GM19397 (cell line): Measurements from ENCODE around the gene RNGTT.
"Not testable (repeated sequence)": the region's sequence is repeated elsewhere in the genome, so short reads cannot be mapped to it uniquely, and the experiment has no call there.

ENCODE experiments used
- ATAC-seq: cut with Tn5 transposase; IDR thresholded peaks from one replicate; pipeline ENCODE4 v1.9.1; 2021; ENCODE audit warnings: mild to moderate bottlenecking, moderate library complexity; ENCODE audit not compliant: unreplicated experiment

The RNGTT gene

DNA sequence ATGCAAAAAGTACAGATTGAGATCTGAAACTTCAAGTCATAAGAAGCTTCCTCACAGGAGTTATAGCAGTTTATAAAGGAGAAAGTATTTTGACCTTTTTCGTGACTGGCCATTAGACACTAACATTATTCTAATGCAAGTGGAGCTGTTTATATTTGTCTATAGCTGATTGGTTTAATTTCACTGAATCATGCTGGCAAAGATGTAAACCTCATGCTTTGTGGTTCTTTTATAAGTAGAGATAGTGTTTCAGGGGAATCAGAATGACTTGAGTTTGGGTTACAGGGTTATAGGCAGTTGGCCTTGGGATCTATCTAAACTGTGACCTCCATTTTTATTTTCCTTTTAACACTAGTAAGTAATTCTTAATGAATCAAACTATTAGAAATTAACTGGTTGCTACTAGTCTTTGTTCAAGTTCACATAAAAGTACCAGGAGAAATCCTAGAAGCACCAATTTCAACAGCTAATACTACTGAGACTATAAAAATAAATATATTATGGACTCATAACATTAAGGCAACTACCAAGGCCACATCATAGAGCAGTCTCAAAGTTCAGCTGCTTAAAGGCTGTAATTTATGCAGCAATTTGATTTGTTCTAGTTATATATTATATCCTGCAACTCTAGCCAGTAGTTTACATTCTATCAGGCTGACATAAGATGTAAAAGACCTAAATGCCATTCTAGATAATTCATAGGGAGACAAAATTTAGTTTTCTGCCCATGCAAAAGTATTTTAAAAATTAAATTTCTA is 94.0 kb downstream of the RNGTT start:
- ATAC-seq = no peak

DNA sequence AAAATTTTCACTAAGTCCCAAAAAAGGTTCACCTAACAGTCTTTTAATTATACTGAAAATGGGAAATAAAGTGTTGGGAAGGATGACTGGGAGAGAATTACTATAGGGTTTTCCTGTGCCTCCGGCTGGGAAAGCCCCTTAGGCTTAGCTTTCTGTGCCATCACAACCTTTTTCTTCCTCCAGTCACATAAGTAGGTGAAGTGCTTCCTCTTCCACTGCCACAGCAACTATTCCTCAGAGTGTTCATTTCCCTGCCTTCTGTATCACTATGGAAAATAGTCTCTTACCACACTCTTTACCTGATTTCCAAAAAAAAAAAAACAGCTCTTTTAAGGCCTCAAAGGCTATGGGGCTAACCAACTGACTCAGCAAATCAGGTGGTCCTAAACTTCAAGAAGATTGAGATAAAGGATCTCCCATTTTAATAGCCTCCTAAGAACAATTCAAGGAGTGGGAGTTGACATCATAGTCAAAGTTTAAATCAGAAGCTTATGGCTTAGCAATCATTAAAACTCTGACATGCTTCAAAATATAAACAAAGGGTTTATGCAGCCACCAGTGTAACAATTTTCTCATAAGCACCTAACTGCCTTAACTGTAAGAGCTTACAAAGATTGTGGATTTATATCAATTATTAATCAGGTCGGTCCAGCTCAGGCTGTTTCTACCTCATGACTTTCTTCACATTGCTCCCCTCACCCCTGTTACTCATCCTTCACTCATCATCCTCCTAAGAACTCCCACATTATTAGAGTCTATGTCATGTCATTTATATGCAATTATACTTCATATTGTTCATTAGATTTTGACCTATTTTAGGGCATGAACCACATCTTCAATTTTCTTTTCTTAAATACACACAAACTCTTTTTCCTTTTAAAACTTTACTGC is 95.3 kb downstream of the RNGTT start:
- no peak for ATAC-seq

DNA sequence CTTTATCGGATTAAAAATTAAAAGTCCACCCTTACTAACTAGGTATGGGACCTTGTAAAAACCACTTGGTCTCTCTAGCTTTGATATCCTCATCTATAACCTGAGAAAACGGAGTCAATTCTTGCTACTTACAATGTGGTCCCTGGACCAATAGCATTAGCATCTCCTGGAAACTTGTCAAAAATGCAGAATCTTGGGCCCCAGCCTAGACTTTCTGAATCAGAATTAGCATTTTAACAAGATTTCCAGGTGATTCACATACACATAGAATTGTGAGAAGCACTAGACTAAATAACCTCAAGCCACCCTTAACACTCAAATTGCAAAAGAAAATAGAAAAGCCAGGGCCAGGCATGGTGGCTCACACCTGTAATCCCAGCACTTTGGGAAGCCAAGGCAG is 96.6 kb downstream of the RNGTT start:
- ATAC-seq = no peak

DNA sequence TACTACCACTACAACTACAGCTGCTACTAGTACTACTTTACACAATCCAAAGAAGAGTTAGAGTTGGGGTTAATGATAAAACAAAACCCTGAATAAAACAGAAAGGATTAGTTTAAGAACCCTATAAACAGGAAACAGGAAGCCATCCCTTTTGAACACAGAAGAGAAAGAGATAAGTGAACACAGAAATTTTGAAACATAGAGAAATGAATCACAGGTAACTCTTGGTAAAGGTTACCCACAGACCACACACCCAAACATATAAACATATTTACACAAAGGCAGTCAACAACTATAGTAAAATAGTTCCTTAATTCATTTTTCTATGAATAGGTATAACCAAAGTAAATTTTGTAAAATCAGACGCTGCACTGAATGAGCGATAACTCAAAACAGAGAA is 98.1 kb downstream of the RNGTT start:
- no peak for ATAC-seq

DNA sequence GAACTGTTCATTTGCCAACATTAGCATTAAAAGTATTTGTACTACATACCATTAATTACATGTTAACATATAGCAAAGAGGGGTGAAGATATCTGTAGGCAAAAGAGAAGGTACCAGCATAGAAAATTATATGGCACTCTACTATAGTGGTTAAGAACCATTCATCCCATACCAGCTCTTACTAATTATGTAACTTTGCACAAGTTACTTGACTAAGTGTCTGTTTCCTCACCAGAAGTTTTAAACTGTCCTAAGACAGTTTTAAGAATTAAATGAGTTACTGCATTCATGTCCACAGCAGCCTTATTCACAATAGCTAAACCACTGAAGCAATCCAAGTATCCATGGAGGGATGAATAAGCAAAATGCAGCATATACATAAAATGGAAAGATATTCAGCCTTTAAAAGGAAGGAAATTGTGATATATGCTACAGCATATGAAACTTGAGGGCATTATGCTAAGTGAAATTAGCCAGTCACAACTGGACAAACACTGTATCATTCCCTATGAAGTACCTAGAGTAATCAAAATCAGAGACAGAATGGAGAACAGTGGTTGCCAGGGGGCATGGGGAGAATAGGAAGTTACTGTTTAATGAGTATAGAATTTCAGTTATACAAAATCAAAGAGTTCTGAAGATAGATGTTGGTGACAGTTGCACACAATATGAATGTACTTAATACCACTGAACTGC is 98.9 kb downstream of the RNGTT start:
- ATAC-seq = no peak

DNA sequence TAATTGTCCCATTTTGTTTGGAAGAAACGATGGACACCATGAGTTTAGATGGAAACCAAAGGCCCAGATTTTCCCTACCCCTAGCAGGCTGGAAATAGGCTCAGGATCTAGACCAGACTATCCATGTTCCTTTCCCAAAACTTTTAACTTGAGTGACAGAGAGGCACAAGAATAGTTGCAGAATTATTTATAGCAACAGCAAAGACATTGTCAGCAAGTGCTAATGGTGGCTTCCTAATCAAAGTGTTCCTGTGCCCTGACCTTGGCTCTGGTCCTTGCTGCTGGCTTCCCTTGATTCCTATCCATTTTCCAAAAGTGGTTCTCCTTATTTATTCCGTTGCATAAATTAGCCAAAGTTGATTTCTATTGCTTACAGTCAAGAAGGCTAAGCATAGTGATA is 103.1 kb downstream of the RNGTT start:
- ATAC-seq = no peak

DNA sequence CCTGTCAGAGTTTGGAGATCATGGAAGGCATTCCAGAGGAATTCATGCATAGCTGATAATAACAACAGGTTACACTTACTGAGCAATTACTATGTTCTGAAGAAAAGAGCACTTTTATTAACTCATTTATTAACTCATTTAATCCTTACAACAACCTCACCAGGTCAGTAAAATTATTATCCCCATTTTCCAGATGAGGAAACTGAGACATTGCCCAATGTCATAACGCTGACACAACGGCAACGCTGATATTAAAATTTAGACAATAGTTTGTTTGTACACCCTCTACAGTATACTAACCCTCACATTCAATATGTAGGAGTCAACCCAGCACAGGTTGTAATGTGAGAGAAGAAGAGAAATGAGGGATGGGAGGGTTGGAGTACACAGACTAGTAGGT is 105.0 kb downstream of the RNGTT start:
- no peak for ATAC-seq

DNA sequence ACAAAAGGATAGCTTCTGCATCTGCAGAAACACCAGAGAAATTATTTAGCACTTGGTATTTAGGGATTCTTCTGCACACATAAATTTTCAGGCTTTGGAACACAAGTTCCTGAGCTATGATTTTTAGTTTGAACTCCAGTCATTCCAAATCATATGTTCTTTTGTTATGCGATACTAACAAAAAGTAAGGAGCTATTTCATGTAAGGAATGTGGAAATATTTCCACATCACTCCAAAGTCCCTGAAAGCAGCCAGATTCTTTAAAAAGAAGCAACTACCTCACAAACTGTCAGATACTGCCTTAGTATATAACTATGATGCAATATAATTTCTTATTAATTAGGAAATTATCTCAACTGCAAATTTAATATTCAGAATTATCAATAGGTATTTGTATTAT is 106.9 kb downstream of the RNGTT start:
- no peak for ATAC-seq

DNA sequence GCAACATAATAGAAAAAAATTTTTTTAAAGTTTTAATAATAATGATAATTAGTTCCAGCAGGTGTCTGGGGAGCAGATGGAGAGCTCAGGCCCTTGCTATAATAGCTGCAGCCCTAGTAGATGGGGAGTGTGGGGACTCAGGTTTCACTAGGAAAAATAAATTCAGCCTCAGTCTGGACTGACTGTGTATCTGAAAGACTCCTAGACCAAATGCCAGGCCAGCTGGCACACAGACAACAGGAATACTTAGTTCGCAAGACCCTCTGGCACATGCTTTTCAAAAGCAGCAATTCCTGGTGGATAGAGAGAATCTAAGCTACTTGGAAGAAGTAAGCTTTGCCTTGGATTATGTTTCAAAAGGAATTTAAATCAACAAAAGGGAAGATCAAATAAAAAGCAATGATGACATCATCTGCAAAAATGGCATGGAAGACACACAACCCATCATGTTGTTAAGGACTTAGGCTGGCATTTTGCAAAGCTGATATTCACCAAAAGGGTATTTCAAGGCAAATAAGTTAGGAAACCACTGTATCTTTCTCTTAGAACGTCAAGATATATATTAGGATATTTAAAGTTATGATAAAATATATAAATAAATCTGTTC is 107.8 kb downstream of the RNGTT start:
- no peak for ATAC-seq

DNA sequence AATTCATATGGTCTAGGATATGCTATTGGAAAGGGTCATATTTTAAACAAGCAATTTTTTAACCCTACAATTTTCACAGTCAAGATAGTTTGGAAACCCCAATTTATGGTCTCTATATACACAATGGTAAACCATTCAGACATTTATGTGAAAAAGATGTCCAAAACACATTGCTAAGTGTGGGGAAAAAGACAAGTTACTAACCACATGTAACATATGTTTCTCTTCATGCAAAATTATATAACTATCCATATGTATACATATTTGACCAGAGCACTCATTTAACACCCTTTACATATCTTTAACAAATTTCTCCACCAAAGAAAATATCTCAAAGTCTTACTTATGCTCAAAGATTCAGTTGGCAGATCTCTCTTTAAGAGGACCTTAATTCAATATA is 110.6 kb downstream of the RNGTT start:
- no peak for ATAC-seq

DNA sequence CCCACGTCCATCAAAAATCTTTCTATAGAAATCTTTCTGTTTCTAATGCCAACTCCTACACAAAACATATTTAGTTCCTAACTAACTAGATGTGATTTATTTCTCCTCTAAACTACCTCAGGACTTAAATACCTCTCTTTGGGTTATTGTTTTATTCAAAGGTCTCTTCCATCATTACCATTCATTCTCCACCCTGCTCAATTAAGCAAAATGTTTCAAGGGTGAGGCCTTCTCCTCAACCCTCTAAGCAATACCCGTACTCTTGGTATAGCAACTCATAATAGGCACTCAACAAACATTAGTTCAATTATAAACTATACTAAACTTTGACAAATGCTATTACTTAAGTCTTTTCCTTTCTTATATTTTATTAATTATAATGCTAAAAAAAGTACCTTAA is 111.4 kb downstream of the RNGTT start:
- no peak for ATAC-seq

DNA sequence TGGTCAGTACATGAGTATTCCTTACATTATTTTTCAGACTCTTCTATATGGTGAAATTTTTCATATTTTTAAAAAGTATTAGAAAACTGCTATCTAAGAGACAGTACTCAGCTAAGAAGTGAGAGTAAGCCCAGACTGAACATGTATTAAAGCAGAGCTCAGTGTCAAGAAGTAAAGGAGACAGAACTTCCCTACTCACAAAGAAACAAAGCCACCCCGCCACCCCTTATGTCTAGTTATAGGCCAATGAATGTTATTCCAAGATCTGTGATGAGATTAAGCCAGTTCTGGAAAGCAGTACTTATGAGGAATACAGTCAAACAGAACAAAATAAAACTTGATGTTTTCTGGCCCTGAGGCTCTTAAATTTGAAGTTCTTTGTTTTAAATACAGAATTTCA is 114.5 kb downstream of the RNGTT start:
- no peak for ATAC-seq

DNA sequence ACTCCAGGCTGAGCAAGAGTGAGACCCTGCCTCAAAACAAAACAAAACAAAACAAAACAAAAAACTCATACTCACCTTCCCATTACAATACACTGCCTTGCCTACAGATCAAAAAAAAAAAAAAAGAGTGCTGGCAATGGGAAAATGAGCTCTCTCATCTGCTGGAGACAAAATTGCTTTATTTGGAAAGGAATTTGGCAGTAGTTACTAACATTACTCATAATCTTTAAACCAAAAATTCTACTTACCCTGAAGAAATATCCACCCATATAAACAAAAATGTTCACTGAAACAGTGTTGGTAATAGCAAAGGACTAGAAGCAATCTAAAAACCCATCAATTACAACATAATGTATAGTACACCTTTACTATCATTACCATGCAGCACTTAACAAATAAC is 120.4 kb downstream of the RNGTT start:
- ATAC-seq = no peak

DNA sequence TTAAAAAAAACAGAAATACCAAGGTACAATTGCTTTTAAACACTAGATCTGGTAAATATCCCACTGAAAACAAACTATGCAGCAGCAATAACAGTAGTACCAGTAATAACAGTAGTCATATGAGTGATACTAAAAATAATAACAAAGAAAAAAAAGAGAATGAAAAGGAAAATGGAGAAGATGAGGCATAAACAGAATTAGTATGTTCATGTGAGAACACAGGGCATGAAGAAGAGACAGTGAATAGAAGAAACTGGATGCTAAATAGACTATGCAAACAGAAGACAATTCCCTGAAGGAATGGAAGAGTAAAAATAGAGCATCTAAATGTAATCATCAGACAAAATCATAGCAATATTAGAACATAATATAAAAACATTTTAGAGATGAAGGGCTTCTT is 121.1 kb downstream of the RNGTT start:
- no peak for ATAC-seq

DNA sequence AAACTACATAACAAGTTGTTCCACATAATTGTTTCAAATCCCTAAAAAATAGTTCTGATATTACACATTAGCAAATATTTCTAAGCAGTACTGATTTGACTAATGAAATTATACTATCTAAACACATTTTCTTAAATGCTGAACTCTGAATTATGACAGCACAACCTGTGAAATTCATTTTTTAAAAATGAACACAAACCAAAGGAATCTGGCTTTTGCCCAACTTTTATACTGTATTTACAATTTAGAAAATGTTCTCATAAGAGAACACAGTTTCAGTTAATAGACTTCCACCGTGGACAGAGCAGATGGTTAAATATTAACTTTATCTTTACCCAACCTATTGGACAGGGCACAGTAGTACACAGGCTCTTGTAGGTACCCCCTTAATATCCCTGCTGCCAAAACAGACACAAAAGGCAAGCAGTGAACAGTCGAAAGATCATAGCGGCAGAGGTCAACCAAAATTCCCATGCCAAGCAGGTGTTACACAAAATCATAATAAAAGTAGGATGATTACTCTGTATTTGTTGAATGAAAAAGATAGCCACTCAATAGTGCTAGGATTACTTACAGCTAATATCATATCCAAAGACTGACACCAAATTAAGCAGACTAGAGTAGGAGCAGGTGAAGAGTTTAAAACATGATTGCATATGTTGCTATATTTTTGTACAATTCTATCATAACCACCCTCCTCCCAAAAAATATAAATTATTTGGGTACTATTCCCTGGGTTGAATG is 122.5 kb downstream of the RNGTT start:
- ATAC-seq = no peak

DNA sequence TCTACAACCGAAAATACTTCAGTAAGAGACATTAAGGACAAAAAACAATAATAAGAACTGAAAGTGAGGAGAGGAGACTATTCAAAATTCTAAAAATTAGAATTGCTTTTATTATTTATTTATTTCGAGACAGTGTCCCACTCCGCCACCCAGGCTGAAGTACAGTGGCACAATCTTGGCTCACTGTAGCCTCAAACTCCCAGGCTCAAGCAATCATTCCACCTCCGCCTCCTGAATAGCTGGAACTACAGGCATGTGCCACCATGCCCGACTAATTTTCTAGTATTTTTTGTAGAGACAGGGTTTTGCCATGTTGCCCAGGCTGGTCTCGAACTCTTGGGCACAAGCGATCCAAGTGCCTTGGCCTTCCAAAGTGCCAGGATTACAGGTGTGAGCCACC is 123.1 kb downstream of the RNGTT start:
- no peak for ATAC-seq

DNA sequence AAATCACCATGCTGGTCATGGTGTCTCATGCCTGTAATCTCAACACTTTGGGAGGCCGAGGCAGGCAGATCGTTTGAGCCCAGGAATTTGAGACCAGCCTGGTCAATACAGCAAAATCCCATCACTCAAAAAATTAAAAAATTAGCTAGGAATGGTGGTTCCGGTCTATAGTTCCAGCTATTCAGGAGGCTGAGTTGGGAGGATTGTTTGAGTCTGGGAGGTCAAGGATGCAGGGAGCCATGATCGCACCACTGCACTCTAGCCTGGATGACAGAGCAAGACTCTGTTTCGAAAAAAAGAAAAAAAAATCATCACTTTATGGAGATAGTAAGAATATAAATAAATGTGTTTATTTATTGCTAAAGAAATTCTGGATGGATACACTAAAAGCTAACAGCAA is 124.1 kb downstream of the RNGTT start:
- no peak for ATAC-seq

DNA sequence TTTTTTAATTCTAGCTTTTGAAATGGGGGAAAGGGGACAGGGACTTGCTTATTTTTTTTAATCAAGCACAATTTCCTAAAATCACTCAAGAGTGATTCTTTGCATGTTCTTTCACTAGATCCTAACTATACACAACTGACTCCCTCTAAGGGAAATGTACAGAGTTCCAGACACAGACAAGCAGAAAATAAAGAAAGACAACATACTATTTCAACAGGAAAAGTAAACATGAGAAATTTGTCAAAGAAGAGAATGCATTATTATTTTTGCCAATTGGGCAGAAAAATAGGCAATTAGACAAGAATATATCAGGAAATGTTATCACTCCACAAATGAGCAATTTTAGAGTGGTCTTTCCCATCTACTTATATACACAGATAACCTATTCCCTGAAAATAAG is 128.2 kb downstream of the RNGTT start:
- no peak for ATAC-seq

DNA sequence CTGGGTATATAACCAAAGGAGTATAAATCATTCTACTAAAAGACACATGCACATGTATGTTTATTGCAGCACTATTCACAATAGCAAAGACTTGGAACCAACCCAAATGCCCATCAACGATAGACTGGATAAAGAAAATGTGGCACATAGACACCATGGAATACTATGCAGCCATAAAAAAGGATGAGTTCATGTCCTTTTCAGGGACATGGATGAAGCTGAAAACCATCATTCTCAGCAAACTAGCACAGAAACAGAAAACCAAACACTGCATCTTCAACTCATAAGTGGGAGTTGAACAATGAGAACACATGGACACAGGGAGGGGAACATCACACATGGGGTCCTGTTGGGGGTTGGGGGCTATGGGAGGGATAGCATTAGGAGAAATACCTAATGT is 130.3 kb downstream of the RNGTT start:
- ATAC-seq = not testable (repeated sequence)

DNA sequence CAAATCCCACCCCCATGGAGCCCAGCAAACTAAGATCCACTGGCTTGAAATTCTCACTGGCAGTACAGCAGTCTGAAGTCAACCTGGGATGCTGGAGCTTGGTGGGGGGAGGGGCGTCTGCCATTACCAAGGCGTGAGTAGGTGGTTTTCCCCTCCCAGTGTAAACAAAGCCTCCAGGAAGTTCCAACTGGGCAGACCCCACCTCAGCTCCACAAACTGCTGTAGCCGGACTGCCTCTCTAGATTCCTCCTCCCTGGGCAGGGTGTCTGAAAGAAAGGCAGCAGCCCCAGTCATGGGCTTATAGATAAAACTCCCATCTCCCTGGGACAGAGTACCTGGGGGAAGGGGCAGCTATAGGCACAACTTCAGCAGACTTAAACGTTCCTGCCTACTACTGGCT is 135.8 kb downstream of the RNGTT start:
- ATAC-seq = not testable (repeated sequence)

DNA sequence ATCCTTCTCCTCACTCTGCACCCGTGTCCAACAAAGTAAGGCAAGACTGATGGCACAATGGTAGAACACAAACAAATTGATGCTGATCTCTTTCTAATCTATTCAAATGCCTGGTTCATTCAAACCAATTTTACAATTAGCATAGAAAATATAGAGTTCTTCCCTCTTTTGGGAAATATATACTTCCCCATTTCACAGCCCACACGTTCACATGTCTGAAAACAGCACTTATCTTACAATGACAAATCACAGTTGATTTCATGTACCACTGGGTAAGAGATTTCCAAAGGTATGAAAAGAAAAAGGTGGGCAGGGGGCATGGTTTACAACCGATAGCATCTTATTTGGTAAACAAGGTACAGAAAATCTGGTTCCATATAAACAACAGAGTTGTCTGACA is 137.6 kb downstream of the RNGTT start:
- no peak for ATAC-seq
